Measurements from ENCODE around the gene SLC6A20.

DNA sequence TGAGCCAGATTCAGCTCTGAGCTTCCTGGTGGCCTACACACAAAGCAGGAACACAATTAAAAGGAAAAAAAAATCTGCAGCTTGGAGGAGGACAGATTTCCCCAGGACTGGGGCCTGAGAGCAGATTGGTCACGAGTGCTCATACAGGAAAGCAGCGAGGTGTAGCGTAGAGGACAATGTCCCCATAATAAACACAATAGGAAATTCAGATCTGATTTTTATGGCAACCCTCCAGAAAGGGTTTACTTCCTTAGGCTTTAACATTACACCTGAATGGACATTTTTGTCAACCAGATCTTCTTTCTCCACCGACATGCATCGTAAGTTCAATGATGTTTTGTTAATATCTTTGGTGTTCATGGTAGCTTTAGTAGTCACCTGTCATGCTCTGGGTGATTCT, 23.3 kb downstream of the SLC6A20 start:
- TF ChIP-seq POLR2A (IDR thresholded peaks at IDR 0.05) = no peak
- TF ChIP-seq, protein P1, sequence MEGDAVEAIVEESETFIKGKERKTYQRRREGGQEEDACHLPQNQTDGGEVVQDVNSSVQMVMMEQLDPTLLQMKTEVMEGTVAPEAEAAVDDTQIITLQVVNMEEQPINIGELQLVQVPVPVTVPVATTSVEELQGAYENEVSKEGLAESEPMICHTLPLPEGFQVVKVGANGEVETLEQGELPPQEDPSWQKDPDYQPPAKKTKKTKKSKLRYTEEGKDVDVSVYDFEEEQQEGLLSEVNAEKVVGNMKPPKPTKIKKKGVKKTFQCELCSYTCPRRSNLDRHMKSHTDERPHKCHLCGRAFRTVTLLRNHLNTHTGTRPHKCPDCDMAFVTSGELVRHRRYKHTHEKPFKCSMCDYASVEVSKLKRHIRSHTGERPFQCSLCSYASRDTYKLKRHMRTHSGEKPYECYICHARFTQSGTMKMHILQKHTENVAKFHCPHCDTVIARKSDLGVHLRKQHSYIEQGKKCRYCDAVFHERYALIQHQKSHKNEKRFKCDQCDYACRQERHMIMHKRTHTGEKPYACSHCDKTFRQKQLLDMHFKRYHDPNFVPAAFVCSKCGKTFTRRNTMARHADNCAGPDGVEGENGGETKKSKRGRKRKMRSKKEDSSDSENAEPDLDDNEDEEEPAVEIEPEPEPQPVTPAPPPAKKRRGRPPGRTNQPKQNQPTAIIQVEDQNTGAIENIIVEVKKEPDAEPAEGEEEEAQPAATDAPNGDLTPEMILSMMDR (IDR thresholded peaks at IDR 0.05) = no peak
